ENCODE results near the gene EIPR1.
"Not testable (repeated sequence)": the region's sequence is repeated elsewhere in the genome, so short reads cannot be mapped to it uniquely, and the experiment has no call there.

EIPR1 gene

DNA sequence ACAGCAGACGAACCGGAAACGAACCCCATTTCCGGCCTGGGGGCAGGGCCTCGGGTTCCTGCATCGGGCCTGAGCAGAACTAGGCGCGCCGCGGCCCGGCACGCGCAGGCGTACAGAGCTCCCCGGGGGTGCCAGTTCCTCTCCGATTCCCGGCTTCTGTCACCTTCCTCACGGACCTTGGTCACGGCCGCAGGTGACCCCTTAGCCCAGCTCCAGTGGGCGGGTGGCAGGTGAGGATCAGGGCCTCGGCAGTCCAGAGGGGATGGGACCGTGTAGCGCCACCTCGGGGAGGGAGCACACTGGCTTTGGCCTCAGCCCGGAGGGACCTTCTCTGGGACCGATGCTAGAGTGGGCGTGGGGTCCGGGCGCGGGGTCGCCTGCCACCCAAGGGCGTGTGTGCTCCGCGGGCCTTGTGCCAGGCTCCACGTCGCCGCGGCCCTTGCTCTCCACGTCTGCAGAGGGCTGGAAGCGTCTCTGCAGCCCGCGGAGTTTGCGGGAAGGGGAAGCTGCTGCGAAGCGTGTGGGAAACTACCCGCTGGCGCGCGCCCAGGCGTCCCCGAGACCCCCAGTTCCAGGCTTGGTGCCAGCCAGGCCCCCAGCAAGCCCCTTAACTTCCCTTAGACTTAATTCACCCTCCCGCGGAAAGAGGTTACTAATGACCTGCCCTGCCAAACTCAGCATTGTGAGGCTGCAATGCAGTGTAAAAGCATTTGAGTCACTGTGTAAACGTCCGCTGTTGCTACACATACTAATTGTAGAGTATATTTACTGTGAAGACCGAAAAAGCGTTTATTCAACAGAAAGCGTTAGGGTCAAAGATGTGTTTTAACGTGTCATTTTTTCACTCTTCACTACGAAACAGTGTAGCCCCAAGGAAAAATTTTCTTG is 2.3 kb upstream of the EIPR1 start, which contains the start of gene TRAPPC12:
TSS of gene TRAPPC12 (plus strand) at position 48 of the 888 bp plus-strand sequence. CDS start 7,930 bp downstream, outside the sequence.
- peak; percentile 58 for DNase-seq (ENCODE audit: low read depth)
- TF ChIP-seq, protein P1, sequence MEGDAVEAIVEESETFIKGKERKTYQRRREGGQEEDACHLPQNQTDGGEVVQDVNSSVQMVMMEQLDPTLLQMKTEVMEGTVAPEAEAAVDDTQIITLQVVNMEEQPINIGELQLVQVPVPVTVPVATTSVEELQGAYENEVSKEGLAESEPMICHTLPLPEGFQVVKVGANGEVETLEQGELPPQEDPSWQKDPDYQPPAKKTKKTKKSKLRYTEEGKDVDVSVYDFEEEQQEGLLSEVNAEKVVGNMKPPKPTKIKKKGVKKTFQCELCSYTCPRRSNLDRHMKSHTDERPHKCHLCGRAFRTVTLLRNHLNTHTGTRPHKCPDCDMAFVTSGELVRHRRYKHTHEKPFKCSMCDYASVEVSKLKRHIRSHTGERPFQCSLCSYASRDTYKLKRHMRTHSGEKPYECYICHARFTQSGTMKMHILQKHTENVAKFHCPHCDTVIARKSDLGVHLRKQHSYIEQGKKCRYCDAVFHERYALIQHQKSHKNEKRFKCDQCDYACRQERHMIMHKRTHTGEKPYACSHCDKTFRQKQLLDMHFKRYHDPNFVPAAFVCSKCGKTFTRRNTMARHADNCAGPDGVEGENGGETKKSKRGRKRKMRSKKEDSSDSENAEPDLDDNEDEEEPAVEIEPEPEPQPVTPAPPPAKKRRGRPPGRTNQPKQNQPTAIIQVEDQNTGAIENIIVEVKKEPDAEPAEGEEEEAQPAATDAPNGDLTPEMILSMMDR (IDR thresholded peaks at IDR 0.05; ENCODE audit: control insufficient read depth, extremely low read depth, insufficient read depth) = peak; percentile 48
- H3K4me3 ChIP-seq (ENCODE audit: low read depth, low read length) = peak within 1 kb of the TSS; percentile 90

DNA sequence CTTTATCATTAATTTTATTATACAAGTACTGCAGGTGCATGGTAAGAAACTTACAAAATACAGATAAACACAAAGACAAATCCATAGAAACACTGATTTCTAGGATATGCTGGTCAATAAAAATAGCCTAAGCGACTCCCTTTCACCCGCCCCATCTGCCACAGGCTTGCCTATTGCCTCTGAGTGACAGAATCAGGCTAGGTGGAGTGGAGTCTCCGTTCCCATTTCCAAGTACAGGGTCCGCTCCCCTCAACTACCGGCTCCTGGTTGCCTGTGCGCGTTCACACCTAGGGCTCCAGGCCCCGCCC is 1.7 kb upstream of the EIPR1 start:
- no peak for DNase-seq (ENCODE audit: low read depth)
- TF ChIP-seq, protein P1 (IDR thresholded peaks at IDR 0.05; ENCODE audit: control insufficient read depth, extremely low read depth, insufficient read depth) = no peak
- H3K4me3 ChIP-seq (ENCODE audit: low read depth, low read length) = peak overlapping the region; percentile 90

DNA sequence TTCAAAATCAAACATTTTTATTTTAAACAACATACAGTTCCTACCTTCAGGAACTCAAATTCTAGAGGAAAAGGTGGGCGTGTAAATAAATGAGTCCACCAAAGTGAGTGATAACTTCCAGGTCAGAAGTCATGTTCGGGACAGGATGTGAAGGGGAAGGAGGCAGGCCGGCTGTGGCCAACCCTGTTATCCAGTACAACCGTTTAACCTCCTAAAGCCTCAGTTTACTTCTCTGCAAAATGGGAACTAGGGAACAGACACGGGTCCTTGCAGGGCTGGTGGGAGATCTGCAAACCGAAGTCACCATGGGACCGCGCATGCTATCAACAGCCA is 373 bp downstream of the EIPR1 start:
- H3K4me3 ChIP-seq (ENCODE audit: low read depth, low read length) = peak overlapping the region; percentile 87
- no peak for DNase-seq (ENCODE audit: low read depth)
- TF ChIP-seq, protein P1 (IDR thresholded peaks at IDR 0.05; ENCODE audit: control insufficient read depth, extremely low read depth, insufficient read depth) = no peak

DNA sequence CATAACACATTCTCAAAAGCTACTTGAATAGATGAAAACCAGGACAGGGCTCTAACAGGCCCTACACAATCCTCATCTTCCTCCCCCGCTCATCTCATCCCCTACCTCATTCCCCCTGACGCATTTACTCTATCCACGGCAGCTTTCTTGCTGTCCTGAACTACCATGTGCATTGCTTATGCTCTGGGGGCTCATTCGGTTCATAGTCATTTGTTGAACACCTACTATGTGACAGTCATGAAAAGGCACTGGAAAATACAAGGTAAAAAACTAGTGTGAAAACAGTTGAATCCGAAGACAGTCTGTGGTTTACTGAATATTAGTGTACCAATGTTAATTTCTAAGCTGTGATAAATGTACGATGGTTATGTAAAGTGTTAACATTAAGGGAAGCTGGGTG is 797 bp downstream of the EIPR1 start:
- peak overlapping the region; percentile 87 for H3K4me3 ChIP-seq (ENCODE audit: low read depth, low read length)
- TF ChIP-seq, protein P1 (IDR thresholded peaks at IDR 0.05; ENCODE audit: control insufficient read depth, extremely low read depth, insufficient read depth) = no peak
- no peak for DNase-seq (ENCODE audit: low read depth)

DNA sequence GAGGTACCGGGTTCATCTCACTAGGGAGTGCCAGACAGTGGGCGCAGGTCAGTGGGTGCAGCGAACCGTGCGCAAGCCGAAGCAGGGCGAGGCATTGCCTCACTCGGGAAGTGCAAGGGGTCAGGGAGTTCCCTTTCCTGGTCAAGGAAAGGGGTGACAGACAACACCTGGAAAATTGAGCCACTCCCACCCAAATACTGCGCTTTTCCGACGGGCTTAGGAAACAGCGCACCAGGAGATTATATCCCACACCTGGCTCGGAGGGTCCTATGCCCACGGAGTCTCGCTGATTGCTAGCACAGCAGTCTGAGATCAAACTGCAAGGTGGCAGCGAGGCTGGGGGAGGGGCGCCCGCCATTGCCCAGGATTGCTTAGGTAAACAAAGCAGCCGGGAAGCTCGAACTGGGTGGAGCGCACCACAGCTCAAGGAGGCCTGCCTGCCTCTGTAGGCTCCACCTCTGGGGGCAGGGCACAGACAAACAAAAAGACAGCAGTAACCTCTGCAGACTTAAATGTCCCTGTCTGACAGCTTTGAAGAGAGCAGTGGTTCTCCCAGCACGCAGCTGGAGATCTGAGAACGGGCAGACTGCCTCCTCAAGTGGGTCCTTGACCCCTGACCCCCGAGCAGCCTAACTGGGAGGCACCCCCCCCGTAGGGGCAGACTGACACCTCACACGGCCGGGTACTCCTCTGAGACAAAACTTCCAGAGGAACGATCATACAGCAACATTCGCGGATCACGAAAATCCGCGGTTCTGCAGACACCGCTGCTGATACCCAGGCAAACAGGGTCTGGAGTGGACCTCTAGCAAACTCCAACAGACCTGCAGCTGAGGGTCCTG is 8.1 kb downstream of the EIPR1 start:
- H3K4me3 ChIP-seq (ENCODE audit: low read depth, low read length); DNase-seq (ENCODE audit: low read depth): not testable (repeated sequence)

DNA sequence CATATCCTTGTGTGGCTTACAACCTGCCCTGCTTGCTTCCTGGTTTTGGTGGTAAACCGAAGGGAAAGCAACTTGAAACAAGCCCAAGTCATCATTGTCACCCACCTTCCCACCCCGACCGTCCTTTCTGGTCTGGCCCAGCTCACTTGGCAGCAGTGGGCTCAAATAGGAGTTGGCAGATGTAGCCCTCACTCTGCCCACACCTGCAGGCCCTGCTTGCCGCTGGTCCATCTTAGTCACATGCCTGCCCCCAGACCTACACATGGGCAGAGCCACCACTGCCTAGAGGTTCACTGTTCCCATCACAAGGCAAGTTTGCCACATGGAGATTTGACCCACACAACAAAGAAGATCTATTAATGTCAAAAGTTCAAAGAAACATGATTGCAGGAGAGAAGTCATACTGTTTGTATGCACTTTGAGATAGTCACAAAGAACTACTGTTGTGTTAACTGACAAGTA is 9.3 kb downstream of the EIPR1 start:
- DNase-seq (ENCODE audit: low read depth) = no peak
- TF ChIP-seq, protein P1 (IDR thresholded peaks at IDR 0.05; ENCODE audit: control insufficient read depth, extremely low read depth, insufficient read depth) = no peak
- H3K4me3 ChIP-seq (ENCODE audit: low read depth, low read length) = no peak overlapping the region

DNA sequence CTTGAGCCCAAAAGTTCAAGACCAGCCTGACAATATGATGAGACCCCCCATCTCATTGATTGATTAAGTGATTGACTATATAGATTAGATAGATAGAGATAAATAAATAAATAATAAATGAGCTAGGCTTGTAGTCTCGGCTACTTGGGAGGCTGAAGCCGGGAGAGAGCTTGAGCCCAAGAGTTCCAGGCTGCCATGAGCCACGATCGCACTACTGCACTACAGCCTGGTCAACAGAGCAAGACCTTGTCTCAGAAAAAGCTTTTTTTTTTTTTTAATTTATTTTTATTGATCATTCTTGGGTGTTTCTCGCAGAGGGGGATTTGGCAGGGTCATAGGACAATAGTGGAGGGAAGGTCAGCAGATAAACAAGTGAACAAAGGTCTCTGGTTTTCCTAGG is 12.4 kb downstream of the EIPR1 start:
- no peak for DNase-seq (ENCODE audit: low read depth)
- TF ChIP-seq, protein P1 (IDR thresholded peaks at IDR 0.05; ENCODE audit: control insufficient read depth, extremely low read depth, insufficient read depth) = no peak
- no peak overlapping the region for H3K4me3 ChIP-seq (ENCODE audit: low read depth, low read length)

Measured in LNCaP clone FGC (cell line).